PFSK-1 (cell line): Measurements from ENCODE around the gene SCRN2.

Experiments
- POLR2AphosphoS5 ChIP-seq: IDR thresholded peaks from 2 replicates; pipeline ENCODE4 v1.6.1; 2012; ENCODE audit warnings: low read depth, mild to moderate bottlenecking, control low read depth, low read length, moderate library complexity
- SIN3A ChIP-seq: IDR thresholded peaks from 2 replicates; pipeline ENCODE4 v1.6.1; 2012; ENCODE audit warnings: mild to moderate bottlenecking, low read length, moderate library complexity, borderline replicate concordance; ENCODE audit not compliant: insufficient read depth

- no peak for TF ChIP-seq POLR2AphosphoS5
- TF ChIP-seq SIN3A: no peak
Observed at GRCh38 chr17:47803201-47803600, 37.9 kb downstream of the SCRN2 start.
